ENCODE results near the gene FARP2.
"Not testable (repeated sequence)": the region's sequence is repeated elsewhere in the genome, so short reads cannot be mapped to it uniquely, and the experiment has no call there.

FARP2 gene

GRCh38 chr2:241355983-241356870 is at the start of gene FARP2:
TSS of gene FARP2 (plus strand) at chr2:241356285. CDS start at chr2:241373108, 16,823 bp downstream.
- DNase-seq (ENCODE audit: low spot score): peak; percentile 98

- DNase-seq (ENCODE audit: low spot score): no peak
These were observed 49.0 kb upstream of the FARP2 start for GRCh38 chr2:241307055-241307454.

- DNase-seq (ENCODE audit: low spot score): no peak
These were observed 47.8 kb upstream of the FARP2 start for GRCh38 chr2:241308267-241308666.

- DNase-seq (ENCODE audit: low spot score): no peak
These were observed 47.1 kb upstream of the FARP2 start for GRCh38 chr2:241308832-241309500.

- DNase-seq (ENCODE audit: low spot score): no peak
These were observed 46.4 kb upstream of the FARP2 start for GRCh38 chr2:241309684-241310117.

GRCh38 chr2:241310917-241311566 is 45.0 kb upstream of the FARP2 start:
- DNase-seq (ENCODE audit: low spot score): no peak

- no peak for DNase-seq (ENCODE audit: low spot score)
These were observed 44.0 kb upstream of the FARP2 start for GRCh38 chr2:241312082-241312481.

GRCh38 chr2:241313543-241314095 is 42.5 kb upstream of the FARP2 start:
- DNase-seq (ENCODE audit: low spot score): no peak

- DNase-seq (ENCODE audit: low spot score): no peak
These were observed 41.6 kb upstream of the FARP2 start for GRCh38 chr2:241314226-241315092.

- DNase-seq (ENCODE audit: low spot score): peak; percentile 97
These were observed 40.8 kb upstream of the FARP2 start, which contains the start of gene HDLBP for GRCh38 chr2:241315093-241315878. TSS of gene HDLBP (minus strand) at chr2:241315672. CDS start at chr2:241266869, 48,803 bp downstream.

GRCh38 chr2:241315879-241316631 is 40.0 kb upstream of the FARP2 start, which contains the start of gene SEPTIN2:
TSS of gene SEPTIN2 (plus strand) at chr2:241315925. CDS start at chr2:241324233, 8,308 bp downstream.
- peak; percentile 52 for DNase-seq (ENCODE audit: low spot score)

GRCh38 chr2:241316825-241317224 is 39.3 kb upstream of the FARP2 start:
- no peak for DNase-seq (ENCODE audit: low spot score)

GRCh38 chr2:241317391-241317790 is 38.7 kb upstream of the FARP2 start:
- DNase-seq (ENCODE audit: low spot score): no peak

GRCh38 chr2:241318830-241319229 is 37.3 kb upstream of the FARP2 start:
- DNase-seq (ENCODE audit: low spot score): not testable (repeated sequence)

- DNase-seq (ENCODE audit: low spot score): no peak
These were observed 35.7 kb upstream of the FARP2 start for GRCh38 chr2:241320394-241320793.

GRCh38 chr2:241321033-241321432 is 35.1 kb upstream of the FARP2 start:
- DNase-seq (ENCODE audit: low spot score): no peak

GRCh38 chr2:241321886-241322285 is 34.2 kb upstream of the FARP2 start:
- DNase-seq (ENCODE audit: low spot score): peak; percentile 53

GRCh38 chr2:241323778-241324177 is 32.3 kb upstream of the FARP2 start:
- no peak for DNase-seq (ENCODE audit: low spot score)

- DNase-seq (ENCODE audit: low spot score): no peak
These were observed 31.3 kb upstream of the FARP2 start for GRCh38 chr2:241324775-241325174.

Measured in pons (tissue), 1 donor.